Measurements from ENCODE around the gene PLCD3. TPM values are rescaled to one million over a fixed set of nuclear protein-coding genes. Genes with fewer than 3 reads are reported as not detected.

The PLCD3 gene
- total RNA-seq, 1 donor: 1.9 TPM

DNA sequence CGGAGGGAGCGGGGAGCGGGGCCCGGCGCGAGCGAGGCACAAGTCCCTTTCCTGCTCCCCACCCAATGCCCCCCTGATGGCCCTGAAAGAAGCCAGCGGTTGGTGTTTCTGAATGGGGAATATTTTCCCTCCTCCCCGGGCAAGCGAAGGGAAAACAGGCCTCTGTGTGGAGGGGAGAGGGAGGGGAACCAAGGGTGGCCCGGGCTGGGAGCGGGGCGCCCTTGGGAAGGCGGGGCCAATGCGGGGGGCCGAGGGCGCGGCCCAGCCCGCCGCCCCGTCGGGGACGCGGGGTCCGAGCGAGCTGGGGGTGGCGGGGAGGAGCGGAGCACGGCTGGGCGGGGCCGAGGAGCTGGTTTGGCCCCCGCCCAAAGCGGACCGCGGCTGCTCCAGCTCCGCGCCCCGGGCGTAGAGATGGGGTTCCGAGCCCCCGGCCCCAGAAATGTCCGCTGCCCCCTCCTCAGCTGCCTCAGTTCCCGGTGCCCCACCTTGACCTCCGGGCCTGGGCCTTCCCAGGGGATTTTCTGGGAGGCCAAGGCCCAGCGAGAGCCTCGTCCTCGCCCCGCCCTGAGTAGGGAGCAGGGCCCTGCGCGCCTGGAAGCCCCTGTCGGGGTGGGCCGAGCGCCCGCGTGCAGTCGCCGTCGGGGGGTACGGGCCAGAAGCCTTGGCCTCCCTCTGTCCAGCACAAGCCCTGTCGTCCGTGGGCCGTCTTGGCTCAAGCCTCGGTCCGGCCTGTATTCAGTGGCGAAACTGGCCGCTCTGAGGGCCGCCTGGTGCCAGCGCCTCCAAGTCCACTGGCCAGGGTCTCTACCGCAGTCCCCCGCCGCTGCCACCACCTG lies 12.1 kb upstream of the PLCD3 start:
- peak overlapping the region; percentile 38 for H3K4me3 ChIP-seq (ENCODE audit: low read length)
- peaks cover 47% of the 10 kb centered on the region for H3K4me1 ChIP-seq (ENCODE audit: insufficient read depth, low read length)
- H3K27me3 ChIP-seq (ENCODE audit: insufficient read depth, low read length): no peaks in the 10 kb centered on the region
- H3K9me3 ChIP-seq (ENCODE audit: low read depth, low read length): no peaks in the 10 kb centered on the region

DNA sequence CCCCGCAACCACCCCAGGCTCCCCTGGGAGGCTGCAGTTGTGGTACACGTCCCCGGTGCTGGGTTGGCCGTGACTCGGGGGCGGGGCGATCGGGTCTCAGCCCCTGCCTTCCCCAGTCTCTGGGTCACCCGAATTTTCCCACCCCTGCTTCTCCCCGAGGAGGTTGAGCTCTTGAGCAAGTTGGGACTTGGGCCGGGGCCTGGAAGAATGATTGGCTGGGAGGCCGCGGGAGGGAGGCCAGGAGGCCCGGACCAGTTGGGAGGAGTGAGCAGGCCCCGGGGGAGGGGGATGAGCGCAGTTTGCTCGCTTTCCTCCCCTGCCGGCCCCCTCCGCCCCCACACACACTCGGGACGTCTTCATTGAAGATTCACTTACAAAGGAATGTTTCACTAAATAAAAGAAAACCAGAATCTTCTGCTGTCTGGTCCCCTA lies 11.5 kb upstream of the PLCD3 start:
- peaks cover 41% of the 10 kb centered on the region for H3K4me1 ChIP-seq (ENCODE audit: insufficient read depth, low read length)
- H3K4me3 ChIP-seq (ENCODE audit: low read length): peak overlapping the region; percentile 38
- H3K9me3 ChIP-seq (ENCODE audit: low read depth, low read length): no peaks in the 10 kb centered on the region
- no peaks in the 10 kb centered on the region for H3K27me3 ChIP-seq (ENCODE audit: insufficient read depth, low read length)

DNA sequence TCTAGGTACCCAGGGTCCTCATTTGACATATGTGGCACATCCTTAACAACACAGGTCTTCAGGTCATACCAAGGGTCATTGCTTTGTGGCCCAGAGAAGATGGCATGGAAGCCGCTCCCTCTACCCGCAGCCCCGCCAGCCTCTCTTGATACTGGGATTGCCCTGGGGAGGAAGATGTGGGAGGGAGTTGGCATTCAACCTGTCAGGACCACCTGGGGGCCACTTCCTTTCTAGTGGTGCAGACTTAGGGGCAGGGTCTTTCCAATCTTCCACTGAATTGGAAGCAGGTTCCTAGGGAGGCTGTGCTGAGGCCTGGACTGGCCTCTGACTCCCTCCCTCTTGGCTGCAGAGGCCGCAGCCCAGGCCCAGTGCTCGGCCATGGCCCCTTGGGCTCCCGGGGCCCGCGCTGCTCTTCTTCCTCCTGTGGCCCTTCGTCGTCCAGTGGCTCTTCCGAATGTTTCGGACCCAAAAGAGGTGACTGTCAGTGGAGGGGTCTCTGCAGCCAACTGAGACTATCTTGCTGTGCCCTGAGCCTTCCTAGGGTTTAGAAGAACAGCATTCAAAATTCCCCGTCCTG lies 10.9 kb upstream of the PLCD3 start:
- Histone ChIP-seq H3K27me3 (ENCODE audit: insufficient read depth, low read length) (no peaks in the 10 kb centered on the region), H3K4me3 (ENCODE audit: low read length) (no peak overlapping the region), H3K4me1 (ENCODE audit: insufficient read depth, low read length) (peaks cover 38% of the 10 kb centered on the region), H3K9me3 (ENCODE audit: low read depth, low read length) (no peaks in the 10 kb centered on the region)

DNA sequence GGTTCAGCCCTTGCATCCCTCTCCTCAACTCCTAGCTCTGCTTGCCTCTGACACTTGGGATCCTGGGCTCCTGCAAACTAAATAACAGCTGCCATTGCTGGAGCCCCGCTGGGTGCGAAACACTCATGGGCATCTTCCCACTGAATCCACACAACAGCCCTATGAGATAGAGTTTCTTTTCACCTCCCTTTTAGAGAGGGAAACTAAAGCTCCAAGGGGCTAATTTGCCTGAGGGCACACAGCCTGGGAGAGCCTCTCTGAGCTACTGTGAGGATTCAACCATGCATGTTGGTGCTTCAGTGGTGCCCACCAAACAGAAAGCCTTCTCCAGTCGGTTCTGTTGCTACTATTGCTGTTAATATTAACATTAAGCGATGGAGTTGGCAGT lies 7.2 kb upstream of the PLCD3 start:
- Histone ChIP-seq H3K4me1 (ENCODE audit: insufficient read depth, low read length) (peaks cover 27% of the 10 kb centered on the region), H3K4me3 (ENCODE audit: low read length) (no peak overlapping the region), H3K9me3 (ENCODE audit: low read depth, low read length) (no peaks in the 10 kb centered on the region), H3K27me3 (ENCODE audit: insufficient read depth, low read length) (no peaks in the 10 kb centered on the region)

DNA sequence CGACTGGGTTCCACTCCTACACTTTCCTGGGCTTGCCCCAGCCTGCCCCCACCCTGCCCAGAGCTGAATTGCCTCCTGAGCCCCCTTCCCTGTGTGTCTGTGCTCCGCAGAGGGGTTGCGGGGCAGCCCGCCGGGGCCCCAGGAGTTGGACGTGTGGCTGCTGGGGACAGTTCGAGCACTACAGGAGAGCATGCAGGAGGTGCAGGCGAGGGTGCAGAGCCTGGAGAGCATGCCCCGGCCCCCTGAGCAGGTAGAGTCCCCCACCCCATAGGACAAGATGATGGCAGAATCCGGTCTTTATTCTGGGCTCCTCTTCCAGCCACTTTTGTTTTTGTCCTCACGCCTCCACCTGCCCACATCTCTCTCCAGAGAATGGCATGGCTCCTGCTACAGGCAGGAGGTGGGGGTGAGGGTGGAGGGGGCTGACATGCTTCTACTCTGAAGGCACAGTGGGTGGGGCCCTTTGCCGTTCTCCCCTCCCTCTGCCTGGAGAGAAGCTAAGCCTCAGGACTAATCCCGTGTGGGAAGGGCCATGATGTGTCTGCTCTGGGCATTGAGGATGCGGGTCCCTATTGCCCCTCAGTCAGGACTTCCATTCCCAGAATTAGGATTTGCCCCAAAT lies 6.7 kb upstream of the PLCD3 start:
- Histone ChIP-seq H3K4me3 (ENCODE audit: low read length) (no peak overlapping the region), H3K4me1 (ENCODE audit: insufficient read depth, low read length) (peaks cover 23% of the 10 kb centered on the region), H3K27me3 (ENCODE audit: insufficient read depth, low read length) (no peaks in the 10 kb centered on the region), H3K9me3 (ENCODE audit: low read depth, low read length) (no peaks in the 10 kb centered on the region)

DNA sequence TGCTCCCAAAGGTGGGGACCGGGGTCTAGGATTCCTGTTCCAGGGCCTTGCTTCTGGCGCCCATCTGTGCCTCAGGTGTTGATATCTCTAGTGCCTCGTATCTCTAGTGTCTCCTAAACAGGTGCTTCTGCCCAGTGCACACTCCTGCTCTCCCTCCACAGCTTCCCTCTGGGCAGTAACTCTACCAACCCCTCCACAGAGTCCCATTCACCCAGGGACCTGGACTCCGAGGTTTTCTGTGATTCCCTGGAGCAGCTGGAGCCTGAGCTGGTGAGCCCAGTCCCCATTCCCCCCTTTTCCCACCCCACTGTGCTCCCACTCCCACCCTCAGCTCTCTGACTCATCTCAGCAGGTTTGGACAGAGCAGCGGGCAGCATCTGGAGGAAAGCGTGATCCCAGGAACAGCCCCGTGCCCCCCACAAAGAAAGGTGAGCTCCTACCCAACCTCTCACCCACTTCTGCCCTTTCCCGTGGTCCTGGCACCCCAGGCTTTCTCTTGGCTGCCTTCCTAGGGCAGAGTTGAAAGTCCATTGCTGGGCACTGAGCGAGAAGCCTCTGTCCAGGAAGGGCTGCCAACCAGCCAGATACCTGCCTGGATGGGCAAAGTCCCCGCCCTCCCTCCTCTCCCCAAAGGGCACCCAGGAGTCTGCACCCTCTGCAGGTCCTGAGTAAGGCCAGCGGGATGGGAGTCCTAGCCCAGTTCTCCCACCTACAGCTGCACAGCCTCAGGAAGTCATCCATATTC lies 5.4 kb upstream of the PLCD3 start:
- Histone ChIP-seq H3K9me3 (ENCODE audit: low read depth, low read length) (no peaks in the 10 kb centered on the region), H3K4me3 (ENCODE audit: low read length) (no peak overlapping the region), H3K4me1 (ENCODE audit: insufficient read depth, low read length) (peaks cover 19% of the 10 kb centered on the region), H3K27me3 (ENCODE audit: insufficient read depth, low read length) (no peaks in the 10 kb centered on the region)

DNA sequence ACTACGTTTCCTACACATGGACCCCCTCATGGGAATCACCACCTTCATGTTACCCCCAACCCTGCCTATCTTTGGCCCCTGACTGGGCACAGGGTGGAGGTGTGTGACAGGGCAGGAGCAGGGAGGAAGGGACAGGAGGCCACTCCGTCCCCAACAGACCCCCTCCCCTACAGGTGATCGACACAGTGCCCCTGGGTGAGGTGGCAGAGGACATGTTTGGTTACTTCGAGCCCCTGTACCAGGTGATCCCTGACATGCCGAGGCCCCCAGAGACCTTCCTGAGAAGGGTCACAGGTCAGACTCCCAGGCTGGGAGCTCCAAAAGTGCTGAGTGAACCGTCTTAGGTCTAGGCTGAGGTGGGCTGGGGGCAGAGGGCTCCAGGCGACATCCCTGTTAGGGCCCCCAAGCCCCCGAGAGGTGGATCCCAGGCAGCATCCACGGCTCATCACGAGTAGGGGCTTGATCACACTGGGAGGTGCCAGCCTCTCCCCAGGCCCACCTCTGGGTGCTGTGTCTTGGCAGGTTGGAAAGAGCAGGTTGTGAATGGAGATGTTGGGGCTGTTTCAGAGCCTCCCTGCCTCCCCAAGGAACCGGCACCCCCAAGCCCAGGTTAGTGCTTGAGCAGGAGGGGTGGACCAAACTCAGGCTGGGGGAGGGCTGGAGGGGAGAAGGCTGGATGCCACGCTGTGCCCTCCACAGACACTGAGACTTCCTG lies 4.7 kb upstream of the PLCD3 start:
- H3K9me3 ChIP-seq (ENCODE audit: low read depth, low read length): no peaks in the 10 kb centered on the region
- H3K4me3 ChIP-seq (ENCODE audit: low read length): no peak overlapping the region
- H3K27me3 ChIP-seq (ENCODE audit: insufficient read depth, low read length): no peaks in the 10 kb centered on the region
- H3K4me1 ChIP-seq (ENCODE audit: insufficient read depth, low read length): peaks cover 21% of the 10 kb centered on the region

DNA sequence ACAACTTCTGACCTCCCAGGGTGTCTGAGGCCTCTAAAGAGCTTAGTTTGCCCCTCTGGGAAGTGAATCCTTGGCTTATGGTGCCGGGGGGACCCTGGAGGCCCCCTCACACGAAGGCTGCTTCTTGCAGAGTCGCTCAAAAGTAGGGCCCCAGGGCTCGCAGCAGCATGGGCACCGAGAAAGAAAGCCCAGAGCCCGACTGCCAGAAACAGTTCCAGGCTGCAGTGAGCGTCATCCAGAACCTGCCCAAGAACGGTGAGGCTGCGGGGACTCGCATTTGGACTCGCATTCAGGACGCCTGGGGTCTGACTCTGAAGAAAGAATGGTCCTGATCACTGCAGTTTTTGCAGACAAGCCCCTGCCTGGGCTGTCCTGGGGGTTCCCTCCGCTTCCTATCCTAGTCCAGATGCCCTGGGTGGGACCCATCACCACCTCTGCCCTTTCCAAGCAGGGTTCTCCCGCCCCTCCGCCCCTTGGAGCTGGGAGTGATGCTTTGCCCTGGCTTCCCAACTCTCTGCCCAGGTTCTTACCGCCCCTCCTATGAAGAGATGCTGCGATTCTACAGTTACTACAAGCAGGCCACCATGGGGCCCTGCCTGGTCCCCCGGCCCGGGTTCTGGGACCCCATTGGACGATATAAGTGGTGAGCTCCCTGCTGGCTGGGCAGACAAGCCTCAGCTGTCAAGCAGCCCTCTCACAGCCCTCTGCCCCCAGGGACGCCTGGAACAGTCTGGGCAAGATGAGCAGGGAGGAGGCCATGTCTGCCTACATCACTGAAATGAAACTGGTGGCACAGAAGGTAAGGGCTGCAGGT lies 3.9 kb upstream of the PLCD3 start:
- Histone ChIP-seq H3K4me1 (ENCODE audit: insufficient read depth, low read length) (peaks cover 27% of the 10 kb centered on the region), H3K9me3 (ENCODE audit: low read depth, low read length) (no peaks in the 10 kb centered on the region), H3K4me3 (ENCODE audit: low read length) (peak overlapping the region; percentile 59), H3K27me3 (ENCODE audit: insufficient read depth, low read length) (no peaks in the 10 kb centered on the region)

DNA sequence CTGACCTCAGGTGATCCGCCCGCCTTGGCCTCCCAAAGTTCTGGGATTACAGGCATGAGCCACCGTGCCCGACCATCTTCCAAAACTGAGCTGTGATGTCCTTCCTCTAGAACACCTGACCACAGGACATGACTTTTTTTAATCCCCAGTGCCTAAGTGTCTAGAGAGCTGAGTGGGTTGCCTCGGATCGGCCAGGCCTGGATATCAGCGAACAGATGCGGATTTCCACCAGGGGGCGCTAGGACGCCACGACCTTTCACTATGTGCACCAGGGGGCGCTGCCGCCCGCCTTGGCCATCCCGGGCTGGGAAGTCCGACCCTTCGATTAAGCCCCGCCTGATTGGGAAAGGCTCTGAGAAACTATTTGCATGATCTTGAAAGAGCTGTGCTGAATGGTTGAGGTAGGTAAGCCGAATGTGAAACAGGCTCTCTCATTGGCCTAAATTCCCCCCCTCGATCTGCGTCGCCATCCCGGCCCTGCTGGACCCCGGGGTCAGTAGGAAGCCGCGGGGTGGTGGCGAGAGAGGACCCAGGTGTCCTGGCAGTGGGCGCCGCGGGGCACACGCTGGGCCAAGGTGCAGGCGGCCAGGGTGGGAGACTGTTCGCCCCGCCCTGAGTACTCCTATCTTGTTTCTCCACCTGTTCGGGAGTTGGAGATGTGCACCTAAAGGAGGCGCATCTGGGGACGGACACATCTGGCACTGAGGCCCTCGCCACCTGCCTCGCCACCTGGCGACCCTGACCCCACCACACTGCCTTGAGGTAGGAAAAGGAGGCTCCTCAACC lies 3.1 kb upstream of the PLCD3 start, which contains the start of gene ACBD4:
Gene ACBD4, plus strand, starts transcription at position 496 of the 786 bp plus-strand sequence. CDS start 458 bp downstream, outside the sequence.
- H3K27me3 ChIP-seq (ENCODE audit: insufficient read depth, low read length): no peaks in the 10 kb centered on the region
- H3K4me1 ChIP-seq (ENCODE audit: insufficient read depth, low read length): peaks cover 27% of the 10 kb centered on the region
- H3K4me3 ChIP-seq (ENCODE audit: low read length): peak within 1 kb of the TSS; percentile 59

DNA sequence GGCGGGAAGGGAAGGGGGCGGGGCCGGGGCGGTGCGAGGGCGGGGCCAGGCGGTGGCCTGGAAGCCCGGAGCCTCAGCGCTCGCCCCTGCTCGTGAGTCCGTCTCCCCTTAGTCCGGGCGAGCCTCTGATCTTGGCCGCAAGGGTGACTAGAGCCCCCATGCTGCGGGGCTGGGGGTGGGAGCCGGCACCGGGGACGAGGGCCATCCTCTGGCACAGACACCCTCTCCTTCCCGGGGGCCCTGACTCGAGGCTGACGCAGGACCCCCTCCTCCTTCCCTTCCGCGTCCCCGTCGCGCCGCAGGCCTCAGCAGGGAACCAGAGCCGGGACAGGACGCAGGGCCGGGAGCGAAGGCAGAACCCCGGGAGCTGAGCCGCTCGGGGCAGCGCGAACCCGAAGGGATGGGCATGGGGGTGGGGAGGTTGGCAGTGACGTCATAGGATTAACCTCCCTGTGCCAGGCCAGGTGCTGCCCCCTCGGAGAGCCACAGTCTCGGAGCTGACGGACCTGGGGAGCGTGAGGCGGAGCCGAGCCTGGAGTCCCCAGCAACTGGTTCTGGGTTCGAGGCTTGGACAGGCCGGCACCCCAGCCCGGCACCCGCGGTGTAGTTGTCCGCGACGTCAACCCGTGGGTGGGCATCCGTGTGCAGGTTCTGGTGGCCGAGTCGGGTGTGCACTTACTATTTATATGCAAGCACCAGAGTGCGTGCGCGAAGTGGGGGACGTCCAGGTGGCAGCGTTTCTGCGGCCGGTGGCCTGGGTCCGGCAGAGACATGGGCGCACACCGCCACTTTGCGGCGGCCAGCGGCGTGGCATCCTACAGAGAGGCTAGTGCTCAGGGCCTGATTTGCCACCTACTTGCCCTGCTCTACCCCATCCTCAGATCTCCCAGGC lies 503 bp upstream of the PLCD3 start:
- Histone ChIP-seq H3K9me3 (ENCODE audit: low read depth, low read length) (no peaks in the 10 kb centered on the region), H3K4me3 (ENCODE audit: low read length) (peak overlapping the region; percentile 72), H3K4me1 (ENCODE audit: insufficient read depth, low read length) (peaks cover 27% of the 10 kb centered on the region), H3K27me3 (ENCODE audit: insufficient read depth, low read length) (no peaks in the 10 kb centered on the region)

More for the DNA sequence above, 3.1 kb upstream of the PLCD3 start, which contains the start of gene ACBD4:
- no peaks in the 10 kb centered on the region for H3K9me3 ChIP-seq (ENCODE audit: low read depth, low read length)

DNA sequence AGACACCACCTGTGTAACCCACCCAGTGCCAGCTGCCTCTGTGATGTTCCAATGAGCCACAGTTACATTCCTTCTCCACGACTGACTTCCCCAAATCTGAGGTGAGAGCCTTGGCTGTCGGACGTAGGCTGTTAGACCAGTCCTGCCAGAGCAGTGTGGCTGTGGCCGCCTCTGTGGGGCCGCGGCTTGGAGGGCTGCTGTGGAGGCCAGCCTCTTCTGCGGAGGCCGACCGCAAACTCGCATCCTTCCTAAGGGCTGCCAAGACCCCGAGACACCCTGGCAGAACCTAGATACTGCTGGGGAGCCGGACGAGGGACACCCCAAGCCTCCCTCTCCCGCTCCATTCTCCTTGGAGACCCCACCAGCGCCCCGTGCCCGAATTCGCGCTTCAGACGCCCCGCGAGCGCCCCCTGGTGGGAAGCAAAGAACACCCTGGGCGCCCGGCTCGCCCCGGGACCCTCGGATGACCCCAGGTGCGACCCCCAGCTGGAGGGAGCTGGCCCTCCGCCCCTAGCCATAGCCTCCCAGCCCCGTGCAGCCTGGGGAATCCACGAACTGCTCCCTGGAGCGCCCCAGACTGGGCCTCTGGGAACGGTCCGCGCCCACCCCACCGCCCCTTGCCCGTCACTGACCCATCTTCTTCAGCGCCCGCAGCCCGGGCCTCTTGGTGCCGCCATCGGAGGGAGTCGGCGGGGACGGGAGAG lies 547 bp downstream of the PLCD3 start:
- Histone ChIP-seq H3K27me3 (ENCODE audit: insufficient read depth, low read length) (no peaks in the 10 kb centered on the region), H3K4me1 (ENCODE audit: insufficient read depth, low read length) (peaks cover 25% of the 10 kb centered on the region), H3K9me3 (ENCODE audit: low read depth, low read length) (no peaks in the 10 kb centered on the region), H3K4me3 (ENCODE audit: low read length) (peak overlapping the region; percentile 45)

Data from mononuclear cell (primary cell).